Activated CD8-positive, alpha-beta memory T cell treated with anti-CD3 and anti-CD28 coated beads for 4 hours (primary cell): ENCODE measurements around the gene TMEM187.

Experiments
- DNase-seq, 2 donors: peaks; one replicate each; pipeline ENCODE4 v3.0.0-alpha.2; 2020; ENCODE audit warnings: low read depth in 2 of 2

Gene TMEM187

DNA sequence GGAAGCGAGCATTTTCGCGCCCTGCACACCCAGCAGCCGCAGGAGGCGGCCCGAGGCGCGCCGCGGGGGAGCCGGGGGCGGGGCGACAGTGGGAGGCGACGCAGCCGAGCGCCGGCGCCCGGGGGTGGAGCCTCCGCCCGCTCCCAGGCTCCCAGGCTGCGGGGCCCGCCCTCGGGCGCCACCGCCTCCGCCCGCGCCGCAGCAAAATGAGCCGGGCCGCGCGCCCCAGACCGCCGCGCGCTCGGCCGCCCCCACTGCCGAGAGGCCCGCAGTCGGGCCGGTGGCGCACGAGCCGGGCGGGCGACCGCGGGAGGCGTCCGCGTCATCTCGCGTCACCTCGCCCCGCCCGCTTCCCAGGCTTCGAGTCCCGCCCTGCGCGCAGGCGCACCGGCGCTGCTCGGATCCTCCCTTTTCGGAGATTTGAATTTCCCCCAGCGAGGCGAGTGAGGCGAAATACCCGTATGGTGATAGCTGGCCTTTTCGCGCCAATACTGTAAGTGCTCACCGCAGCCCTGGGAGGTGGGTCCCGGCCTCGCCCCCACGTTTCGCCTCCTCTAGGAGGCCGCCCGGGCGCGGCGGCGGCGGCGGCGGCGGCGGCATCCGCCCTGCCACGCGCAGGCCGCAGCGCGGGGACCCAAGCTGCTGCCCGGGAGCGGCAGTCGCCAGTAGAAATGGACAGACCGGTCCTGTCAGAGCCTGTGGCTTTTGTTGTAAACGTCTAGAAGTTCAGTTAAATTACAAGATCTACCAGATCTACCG, at the start of gene TMEM187:
TSS of gene TMEM187 (plus strand) at position 387 of the 759 bp plus-strand sequence. CDS start 9,309 bp downstream, outside the sequence.
- peak; percentile 75 to 82 for DNase-seq

DNA sequence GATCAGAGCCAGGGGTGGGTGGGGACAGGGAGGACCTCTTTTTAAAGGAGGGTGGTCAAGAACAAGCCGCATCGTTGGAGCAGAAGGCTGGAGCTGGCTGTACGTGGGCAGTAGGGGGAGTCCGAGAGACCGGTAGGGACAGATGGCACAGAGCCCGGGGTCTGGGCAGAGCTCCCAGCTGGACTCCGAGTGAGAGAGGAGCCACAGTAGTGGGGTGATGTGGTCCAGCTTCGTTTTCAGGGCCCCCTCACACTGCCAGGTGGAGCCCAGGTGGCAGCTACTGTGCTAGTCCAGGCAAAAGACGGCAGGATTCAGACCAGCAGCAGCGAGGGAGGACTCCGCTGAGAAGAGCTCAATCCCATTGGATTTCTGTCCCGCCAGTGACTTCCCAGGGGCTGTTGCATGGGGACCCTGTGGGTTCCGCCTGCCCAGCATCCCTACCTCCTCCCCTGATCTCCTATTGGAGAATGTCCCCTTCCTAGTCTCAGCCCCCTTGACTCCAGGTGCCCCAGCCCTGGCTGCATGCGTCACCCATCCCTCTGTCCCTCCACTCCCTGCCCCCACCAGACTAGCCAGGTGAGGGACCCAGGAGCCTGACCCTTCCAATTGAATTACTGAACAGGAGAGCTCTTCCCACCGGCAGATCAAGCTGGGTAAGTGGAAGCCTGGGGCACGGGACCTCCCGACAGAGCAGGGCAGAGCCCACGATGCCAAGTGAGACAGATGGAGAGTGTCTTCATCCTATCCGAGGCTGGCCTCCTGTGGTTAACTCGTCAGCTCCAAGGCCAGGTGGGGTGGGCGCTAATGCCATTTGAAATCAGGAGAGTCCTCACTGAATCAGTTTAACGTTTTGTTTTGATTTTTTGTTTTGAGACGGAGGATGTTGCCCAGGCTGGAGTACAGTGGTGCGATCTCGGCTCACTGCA, 49.4 kb upstream of the TMEM187 start:
- no peak for DNase-seq

GRCh38 chrX:153924149-153924861, 48.2 kb upstream of the TMEM187 start:
- DNase-seq: no peak

GRCh38 chrX:153925387-153925738, 47.2 kb upstream of the TMEM187 start:
- DNase-seq: no peak

DNA sequence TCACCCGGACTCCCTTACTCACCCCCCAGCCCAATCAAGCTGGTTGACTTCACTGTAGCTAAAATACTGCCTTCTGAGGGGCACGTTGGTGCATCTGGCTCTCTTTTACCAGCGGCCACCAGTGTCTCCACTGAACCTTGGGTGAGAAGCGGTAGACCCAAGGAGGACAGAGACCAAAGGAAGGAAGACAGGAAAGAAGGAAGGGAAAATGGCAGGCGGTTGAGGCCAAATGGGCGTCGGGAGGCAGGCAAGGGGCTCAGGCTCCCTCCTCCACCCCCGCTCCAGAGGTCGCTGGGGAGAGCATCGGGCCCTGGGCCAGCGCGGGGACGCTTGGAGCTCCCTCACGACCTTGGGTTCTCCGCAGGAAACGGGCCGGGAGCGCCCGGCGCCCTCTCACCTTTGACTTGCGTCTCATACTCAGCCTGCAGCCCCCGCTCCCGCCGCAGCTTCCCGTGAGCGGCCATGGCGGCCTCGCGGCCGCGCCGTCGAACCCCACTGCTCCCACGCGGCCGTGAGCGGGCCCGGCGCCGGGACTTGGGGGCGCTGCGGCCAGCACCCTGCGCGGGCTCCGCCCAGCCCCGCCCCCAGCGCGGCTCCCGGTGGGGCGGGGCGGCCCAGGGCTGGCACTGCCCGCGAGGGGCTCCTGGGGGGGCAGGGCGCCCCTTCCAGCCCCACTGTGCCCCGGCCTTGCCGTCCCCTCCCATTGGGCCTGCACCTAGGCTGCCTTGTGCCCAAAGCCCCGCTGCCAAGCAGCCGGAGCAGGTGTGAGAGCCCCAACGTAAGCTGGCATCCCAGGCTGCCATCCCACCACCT, 46.6 kb upstream of the TMEM187 start, which contains the start of gene ARHGAP4:
TSS of gene ARHGAP4 (minus strand) at position 526 of the 813 bp plus-strand sequence. CDS start at position 464, 62 bp downstream.
- no peak for DNase-seq

- DNase-seq: no peak
These were observed 46.0 kb upstream of the TMEM187 start for GRCh38 chrX:153926552-153926857.

GRCh38 chrX:153926858-153927671, 45.5 kb upstream of the TMEM187 start:
- peak; percentile 52 to 55 for DNase-seq

GRCh38 chrX:153927672-153927921, 45.0 kb upstream of the TMEM187 start:
- DNase-seq: no peak

- DNase-seq: peak; percentile 84 to 86
These were observed 44.4 kb upstream of the TMEM187 start for GRCh38 chrX:153927922-153928760.

DNA sequence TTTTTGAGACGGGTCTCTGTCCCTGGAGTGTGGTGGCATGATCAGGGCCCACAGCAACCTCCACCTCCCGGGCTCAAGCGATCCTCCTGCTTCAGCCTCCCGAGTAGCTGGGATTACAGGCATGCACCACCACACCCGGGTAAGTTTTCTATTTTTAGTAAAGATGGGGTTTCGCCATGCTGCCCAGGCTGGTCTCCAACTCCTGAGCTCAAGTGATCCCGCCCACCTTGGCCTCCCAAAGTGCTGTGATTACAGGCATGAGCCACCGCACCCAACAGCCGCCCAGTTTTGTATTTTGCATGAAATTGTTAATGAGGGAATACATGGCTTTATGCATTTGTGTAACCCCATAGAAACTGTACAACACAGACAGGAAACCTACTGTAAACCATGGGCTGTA, 43.7 kb upstream of the TMEM187 start:
- DNase-seq: no peak

GRCh38 chrX:153929576-153929975, 43.0 kb upstream of the TMEM187 start:
- no peak for DNase-seq

GRCh38 chrX:153930011-153930910, 42.3 kb upstream of the TMEM187 start:
- no peak for DNase-seq

DNA sequence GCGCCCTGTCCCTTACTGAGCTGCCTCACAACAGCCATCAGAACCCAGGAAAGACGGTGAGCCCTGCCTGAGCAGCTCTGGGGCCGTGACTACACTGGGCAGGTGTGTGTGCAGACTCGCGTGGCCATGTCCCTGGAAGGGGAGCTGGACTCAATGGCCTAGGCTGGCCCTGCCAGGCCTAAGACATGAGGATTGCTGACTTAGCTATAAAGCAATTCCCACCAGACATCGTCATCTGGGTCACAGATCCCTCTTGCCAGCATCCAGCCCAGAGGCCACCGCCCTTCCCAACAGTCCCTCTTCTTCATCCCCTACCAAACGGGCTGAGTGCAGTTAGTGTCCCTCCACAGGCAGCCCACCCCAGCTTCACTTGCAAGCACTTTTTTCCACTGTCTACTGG, 41.4 kb upstream of the TMEM187 start:
- DNase-seq: no peak

GRCh38 chrX:153931748-153932147, 40.8 kb upstream of the TMEM187 start:
- no peak for DNase-seq

DNA sequence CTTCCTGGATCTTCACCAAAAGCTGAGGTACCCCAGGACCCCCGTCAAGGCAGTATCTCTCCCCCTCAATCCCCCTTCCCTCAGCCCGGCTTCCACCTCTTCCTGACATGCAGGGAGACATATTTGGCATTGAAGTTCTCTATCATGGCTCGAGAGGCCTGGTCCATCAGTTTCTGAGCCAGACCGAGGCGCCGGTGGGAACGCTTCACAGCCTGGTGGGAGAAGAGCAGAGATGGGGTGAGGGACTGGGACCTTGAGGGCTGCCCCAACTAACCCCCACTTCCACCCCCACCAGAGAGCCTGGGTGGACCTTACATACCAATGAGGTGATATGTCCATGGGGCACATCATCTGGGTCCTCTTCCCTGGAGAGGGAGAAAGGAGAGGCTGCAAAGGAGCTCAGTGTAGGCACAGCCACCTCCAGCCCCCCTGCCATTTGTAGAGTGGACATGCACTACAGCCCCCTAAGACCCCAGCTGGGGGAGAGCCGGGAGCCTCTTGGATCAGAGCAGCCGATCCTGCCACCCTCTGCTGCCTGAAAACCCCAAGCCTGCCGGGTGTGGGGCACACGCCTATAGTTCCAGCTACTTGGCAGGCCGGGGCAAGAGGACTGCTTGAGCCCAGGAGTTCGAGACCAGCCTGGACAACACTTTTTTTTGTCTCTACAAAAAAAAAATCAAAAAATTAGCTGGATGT, 40.2 kb upstream of the TMEM187 start:
- no peak for DNase-seq

DNA sequence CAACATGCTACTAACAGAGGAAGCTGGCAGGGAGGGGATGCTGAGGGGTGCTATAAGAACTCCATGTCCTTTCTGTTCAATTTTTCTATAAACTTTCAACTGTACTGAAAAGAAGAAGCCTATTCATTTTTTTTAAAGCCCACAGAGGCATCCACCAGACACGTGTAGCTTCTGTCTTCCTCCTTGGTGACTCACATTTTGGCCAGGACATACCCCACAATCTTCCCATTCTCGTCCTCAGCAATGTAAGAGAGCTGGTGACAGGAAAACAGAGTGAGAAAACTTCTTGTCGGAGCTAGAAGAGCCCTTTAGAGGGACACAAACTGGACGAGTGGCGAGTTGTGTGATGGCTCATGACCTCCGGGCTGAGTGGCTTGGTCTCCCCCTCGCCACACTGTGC, 38.8 kb upstream of the TMEM187 start:
- DNase-seq: no peak

GRCh38 chrX:153934148-153934761, 38.3 kb upstream of the TMEM187 start:
- no peak for DNase-seq
